CD4-positive, alpha-beta T cell treated with Interleukin-15 for 4 hours (primary cell): ENCODE measurements around the gene DNAJB12.
"Not testable (repeated sequence)": the region's sequence is repeated elsewhere in the genome, so short reads cannot be mapped to it uniquely, and the experiment has no call there.

Experiments used
- DNase-seq: peaks from one replicate; pipeline ENCODE4 v3.0.0-alpha.2; 2020; ENCODE audit warnings: low spot score

Gene DNAJB12

DNA sequence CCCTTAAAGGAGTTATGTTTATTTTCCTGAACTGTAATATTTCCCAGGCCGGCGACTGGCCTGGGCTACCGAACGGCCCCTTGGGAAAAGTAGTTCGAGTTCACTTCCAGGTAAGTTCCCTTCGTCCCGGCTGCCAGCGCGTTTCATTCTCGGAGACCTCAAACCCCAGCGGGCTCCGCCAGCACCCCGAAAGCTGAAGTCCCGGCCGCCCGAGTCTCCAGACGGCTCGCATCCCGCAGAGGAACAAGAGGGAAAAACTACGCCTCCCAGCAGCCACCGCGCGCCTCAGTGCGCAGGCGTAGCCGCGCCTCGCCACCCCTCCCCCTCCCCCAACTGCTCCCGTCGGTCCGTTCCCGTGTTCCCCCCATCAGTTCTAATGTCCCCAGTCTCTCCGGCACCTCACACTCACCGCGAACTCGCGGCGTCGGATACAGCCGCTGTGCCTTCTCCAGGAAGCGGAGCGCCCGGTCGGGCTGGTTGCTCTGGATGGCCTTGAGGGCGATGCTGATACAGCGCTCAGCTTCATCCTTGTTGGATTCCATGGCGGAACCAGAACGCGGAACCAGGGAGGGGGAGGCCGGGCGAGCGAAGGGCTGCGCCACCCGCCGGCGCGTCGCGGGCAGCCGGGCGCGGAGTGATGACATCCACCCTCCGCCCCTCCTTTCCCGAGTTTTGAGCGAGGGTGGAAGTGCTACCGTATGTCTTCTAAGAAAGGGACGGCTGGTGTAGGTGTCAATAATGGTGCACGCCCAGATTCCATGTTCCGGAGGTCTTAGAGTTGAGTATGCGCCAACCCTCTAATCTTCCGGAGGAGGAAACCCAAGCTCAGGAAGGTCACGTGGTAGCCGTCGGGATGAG lies at the start of gene DNAJB12:
Gene DNAJB12 (minus strand): TSS at position 564 of the 858 bp plus-strand sequence. CDS start 22 bp downstream, at position 542.
- peak; percentile 92 for DNase-seq

DNA sequence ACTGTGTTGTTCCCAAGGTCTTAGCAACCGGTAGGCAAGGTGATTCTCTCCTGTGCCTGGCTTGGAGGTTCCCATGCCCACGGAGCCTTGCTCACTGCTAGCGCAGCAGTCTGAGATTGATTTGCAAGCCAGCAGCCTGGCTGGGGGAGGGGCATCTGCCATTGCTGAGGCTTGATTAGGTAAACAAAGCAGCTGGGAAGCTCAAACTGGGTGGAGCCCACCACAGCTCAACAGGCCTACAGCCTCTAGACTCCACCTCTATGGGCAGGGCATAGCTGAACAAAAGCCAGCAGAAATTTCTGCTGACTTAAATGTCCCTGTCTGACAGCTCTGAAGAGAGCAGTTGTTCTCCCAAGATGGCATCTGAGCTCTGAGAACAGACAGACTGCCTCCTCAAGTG lies 40.9 kb upstream of the DNAJB12 start:
- DNase-seq = not testable (repeated sequence)

DNA sequence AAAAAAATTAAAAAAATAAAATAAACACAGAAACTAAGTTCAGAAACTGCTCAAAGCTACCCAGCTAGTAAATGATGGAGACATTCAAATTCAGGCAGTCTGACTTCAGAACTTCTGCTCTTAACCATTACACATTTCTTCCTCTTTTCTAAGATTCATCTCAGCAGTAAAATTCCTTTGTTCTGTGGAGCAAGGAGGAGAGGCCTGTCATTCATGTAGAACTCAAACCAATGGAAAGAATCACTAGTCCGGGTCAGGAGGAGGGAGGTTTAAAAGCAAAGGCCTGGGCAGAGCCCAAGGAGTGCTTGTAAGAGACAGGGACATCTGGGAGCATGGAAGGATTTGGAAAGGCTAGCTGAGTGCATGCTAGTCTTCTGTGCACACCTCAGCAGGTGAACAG lies 37.9 kb upstream of the DNAJB12 start:
- no peak for DNase-seq

DNA sequence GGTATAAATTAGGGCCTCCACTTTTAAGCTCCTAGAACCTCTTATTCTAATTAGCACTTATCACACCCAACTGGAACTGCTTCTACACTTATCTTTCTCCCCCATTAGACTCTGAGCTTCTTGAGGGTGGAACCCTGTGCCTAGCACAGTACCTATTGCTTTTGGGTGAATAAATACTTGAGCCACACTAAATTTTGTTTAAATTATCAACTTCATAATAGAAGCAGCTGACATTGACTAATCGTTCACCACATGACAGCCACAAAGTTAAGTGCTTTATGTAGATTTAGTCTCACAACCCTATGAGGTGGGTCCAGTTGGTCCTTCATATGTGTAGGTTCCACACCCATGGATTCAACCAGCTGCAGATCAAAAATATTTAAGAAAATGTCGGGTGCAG lies 36.0 kb upstream of the DNAJB12 start:
- no peak for DNase-seq

DNA sequence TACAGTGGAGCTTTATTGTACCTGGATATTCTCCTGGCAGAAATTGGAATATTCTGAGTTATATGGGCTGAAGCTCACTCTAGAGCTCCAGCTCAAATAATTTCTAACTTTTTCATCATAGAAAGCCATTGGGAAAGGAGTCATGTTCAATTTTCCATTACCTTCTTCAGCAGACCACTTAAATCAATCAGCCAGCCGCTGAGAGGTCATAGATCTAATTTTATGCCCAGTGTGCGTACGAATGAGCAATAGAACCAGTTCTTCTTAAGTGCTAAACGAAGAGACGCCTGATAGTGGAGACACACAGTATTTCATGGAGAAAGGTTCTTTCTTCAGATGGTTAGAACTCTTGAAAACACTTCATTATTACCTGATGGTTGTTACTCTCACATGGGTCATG lies 35.0 kb upstream of the DNAJB12 start:
- no peak for DNase-seq

- DNase-seq = no peak
Measured at GRCh38 chr10:72389014-72389413, 34.3 kb upstream of the DNAJB12 start.

DNA sequence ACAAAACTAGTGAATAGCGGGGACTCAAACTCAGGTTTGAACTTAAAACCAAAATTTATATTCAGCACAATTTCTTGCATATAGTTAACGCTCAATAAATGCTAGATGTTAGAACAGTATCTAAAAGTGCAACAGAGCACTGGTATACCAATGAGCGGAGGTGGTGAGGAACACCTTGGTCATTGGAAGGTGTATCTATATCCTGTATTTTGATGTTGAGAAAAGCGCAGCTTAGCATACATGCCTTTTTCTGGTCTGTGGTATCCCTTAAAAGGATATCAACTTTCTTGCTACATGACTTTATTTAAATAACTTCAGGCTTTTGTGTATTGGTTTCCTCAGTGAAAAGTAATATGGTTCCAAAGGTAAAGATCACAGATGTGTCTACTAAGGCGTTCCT lies 33.3 kb upstream of the DNAJB12 start:
- DNase-seq = no peak

DNA sequence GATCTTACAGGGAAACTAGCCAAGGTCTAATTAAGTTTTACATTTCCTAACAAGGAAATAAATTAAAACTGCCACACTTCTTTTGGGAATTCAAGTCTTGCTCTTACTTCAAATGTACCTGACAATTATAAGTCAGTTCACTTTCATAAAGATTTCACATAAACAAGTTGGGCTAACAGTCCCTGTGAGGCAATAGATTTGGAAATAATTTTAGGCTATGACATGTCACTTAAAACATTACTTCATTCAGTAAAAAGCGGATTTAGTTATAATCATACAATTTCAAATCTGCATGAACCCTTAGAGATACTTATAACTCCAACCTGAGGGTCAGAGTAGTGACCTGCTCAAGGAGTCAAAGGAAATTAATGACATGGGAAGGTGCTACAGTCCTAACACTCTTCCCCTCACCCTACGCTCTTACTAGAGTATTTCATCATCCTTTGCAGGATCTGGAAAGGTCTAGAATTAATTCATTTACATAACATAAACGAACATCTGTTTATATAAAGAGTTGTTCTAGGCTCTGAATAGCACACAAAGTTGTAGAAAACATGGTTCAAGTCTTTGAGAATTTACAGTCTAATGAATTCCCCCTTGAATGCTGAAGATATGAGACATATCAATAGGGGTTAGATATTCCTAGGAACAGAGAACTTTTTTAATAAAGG lies 32.3 kb upstream of the DNAJB12 start:
- no peak for DNase-seq

DNA sequence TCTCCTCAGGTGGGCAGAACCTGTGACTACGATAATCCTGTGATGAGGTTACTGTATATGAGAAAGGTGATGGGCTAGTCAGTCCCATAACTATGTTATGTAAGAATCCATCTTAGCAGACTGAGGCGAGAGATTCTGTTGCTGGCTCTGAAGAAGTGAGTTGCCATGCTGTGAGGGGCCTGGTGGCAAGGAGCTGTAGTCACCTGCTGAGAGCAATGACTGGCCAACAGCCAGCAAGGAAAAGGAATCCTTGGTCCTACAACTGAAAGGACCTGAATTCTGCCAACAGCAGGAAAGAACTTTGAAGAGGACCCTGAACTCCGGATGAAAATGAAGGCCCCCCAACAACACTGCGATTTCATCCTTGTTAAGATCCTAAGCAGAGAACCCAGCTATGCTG lies 31.0 kb upstream of the DNAJB12 start:
- DNase-seq = no peak

DNA sequence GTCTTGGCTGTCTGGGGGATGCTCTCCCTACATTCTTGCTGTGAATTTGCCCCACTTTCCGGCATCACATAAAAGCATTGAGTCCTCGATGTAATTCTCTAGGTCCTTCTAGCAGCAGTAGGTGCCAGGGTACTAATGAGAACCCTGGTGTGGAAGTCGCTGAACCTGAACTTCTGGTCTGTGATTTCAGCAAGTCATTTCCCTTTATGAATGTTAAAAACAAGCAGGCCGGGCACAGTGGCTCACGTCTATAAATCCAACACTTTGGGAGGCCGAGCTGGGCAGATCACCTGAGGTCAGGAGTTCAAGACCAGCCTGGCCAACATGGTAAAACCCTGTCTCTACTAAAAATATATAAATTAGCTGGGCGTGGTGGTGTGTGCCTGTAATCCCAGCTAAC lies 30.3 kb upstream of the DNAJB12 start:
- DNase-seq = not testable (repeated sequence)

DNA sequence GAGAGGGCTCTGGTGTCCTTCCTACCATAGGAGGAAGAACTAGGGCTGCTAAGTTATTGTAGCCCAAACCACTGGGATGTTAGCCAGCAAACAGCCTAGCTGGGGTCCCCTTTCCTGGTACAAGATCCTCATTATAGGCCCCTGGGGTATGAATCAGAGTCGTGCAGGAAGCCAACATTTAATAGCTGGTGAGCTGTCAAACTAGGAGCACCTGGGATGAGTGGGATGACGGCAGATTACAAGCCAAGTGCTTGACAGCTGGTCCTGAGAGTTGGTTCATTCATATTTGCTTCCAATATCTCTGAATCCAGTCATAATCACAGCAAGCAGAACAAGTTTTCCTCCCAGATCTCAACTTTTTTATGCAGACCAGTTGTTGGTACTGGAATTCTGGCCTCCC lies 25.1 kb upstream of the DNAJB12 start:
- no peak for DNase-seq

DNA sequence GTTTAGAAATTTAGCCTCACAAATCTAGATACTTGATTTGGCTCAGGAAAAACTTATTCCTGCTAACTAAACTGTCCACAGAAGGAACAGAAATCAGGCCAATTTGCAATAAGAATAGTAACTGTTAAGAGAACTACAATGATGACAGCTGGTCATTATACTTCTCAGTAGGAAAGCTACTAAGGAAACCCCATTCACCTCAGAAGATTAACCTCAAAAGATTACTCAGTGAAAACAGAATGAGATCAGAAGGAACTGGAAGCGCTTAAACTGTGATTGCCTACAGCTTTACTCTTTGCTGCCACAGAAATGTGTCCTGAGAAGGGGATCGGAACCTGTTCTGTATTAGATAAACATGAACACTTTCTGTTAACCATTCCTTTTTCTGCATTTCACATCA lies 24.3 kb upstream of the DNAJB12 start:
- no peak for DNase-seq

DNA sequence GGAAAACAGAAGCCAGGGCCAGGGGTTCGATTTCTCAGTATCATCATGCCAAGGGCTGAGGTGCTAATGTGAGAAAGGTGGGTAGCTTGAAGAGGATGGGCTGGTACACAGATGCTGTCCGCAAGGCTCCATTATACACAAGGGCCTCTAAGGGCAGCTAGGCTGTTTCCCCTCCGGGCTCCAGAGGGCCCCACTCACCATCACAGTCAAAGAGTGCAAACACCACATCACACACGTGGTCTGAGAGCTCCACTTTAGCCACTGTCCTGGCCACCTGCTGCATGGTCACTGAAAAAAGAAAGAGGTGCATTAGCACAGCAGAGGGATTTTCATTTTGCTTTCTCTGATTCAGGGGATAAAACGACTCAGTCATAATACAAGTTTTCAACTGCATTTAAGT lies 20.9 kb upstream of the DNAJB12 start:
- no peak for DNase-seq

DNA sequence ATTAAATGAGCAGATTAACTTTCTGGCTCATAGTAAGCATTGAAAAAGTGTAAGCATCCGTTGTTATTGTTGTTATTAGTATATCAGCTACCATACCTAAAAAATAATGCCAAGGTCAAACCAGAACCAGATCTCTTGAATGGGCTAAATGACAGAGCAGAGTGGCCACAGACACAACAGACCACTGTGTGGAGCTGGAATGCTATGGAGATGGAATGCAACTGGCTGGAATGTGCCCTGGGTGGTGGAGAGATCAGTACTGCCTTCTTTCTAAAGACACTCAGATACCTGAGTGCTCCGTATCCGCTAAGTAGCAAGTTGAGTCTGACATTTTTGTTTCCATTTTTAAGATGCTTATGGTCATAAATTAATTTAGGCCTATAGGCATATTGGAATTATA lies 20.5 kb upstream of the DNAJB12 start:
- DNase-seq = no peak

DNA sequence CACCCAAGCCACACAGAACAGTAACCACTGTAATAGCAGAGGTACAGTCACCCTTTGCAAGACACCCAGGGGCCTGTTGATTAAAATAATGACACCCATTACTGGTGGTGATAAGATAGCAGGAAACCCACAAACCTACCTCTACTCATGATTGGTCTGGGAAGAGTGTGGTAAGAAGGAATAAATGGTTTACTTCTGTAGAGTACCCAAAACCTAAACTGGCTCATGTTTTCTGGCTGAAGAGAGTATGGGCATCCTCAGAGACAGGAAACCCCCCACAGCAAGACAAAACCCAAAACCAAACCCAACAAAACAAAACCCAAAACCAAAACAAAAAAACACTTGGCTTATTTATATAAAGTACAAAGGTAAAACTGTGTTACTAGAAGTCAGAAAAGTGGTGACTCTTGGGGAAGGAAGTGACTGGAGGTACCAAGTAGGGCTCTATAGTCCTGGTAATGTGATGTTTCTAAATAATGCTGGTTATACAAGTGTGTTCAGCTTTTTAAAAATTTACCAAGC lies 15.5 kb upstream of the DNAJB12 start:
- DNase-seq = peak; percentile 72

GRCh38 chr10:72367301-72367960 lies 12.7 kb upstream of the DNAJB12 start:
- no peak for DNase-seq

DNA sequence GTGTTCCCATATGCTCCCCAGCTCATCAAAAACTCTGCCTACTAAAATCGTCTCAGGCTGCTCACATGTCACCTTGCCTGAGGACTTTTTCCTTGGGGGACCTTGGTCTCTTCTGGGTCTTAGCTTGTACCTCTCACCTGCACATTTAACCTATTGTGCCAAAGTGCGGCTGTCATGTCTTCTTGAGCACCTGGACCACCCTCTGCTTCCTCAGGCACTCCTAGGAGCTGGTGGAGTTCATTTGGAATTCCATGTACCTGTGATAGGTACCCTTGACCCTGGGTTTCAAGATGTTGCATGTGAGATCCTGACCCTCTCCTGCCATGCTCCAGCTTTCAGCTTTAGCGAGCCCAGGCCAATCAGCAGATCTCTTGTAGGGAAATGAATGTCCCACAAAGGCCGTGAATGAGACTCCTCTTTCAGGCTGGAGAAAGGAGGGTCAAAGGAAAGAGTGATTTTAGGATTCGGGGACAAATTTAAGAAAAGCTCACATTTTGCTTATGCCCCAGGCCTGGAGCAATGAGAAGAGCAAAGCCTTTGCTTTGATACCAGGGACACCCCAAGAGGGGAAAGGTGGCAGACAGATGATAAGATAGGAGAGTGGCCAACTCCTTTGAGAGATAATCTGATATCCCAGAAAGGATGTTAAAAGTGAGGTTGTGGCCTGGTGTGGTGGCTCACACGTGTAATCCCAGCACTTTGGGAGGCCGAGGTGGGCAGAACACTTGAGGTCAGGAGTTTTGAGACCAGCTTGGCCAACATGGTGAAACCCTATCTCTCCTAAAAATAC lies 10.6 kb upstream of the DNAJB12 start:
- DNase-seq = no peak

GRCh38 chr10:72364239-72364777 lies 9.6 kb upstream of the DNAJB12 start:
- DNase-seq = peak; percentile 90

- DNase-seq = no peak
Measured at GRCh38 chr10:72356987-72357386, 2.3 kb upstream of the DNAJB12 start.

- DNase-seq = no peak
Measured at GRCh38 chr10:72356115-72356514, 1.4 kb upstream of the DNAJB12 start.

GRCh38 chr10:72355214-72355555 lies 466 bp upstream of the DNAJB12 start:
- no peak for DNase-seq

DNA sequence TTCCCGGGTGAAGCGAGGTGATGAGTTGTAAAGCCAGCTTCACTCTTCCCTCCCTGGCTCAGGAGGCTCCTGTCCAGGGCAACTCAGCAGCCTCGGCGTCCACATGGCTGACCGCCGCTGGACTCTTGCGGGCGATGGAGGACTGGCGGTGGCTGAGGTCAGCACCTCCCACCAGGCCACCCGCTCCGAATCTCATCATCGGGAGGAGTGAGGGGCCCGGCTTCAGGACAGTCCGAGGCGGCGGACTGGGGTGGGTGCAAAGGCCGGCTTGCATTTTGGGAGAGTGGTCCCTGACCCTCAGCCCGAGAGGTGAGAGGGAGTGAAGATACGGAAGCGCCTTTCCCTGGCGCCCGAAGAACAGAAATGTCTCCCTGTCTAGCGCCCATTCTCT lies 759 bp downstream of the DNAJB12 start:
- no peak for DNase-seq
